Inflammatory macrophage treated with lipopolysaccharide for 1 hour (primary cell): ENCODE measurements around the gene TSPAN3.

ENCODE experiments used
- DNase-seq, 2 donors: peaks; one replicate each; pipeline ENCODE4 v3.0.0-alpha.2; 2020 to 2022

The TSPAN3 gene

GRCh38 chr15:77070495-77071304 is at the start of gene TSPAN3:
Gene TSPAN3, minus strand, starts transcription at chr15:77071109. Its CDS starts 155 bp downstream, at chr15:77070954.
- peak; percentile 87 to 91 for DNase-seq

- DNase-seq: no peak
Measured at GRCh38 chr15:77120576-77120975, 49.7 kb upstream of the TSPAN3 start.

GRCh38 chr15:77119446-77119845 is 48.5 kb upstream of the TSPAN3 start:
- no peak for DNase-seq

- peak; percentile 46 to 76 for DNase-seq
Measured at GRCh38 chr15:77118882-77119321, 48.0 kb upstream of the TSPAN3 start.

GRCh38 chr15:77115179-77115578 is 44.3 kb upstream of the TSPAN3 start:
- no peak for DNase-seq

- no peak for DNase-seq
Measured at GRCh38 chr15:77112838-77113504, 42.1 kb upstream of the TSPAN3 start.

GRCh38 chr15:77111789-77112188 is 40.9 kb upstream of the TSPAN3 start:
- no peak for DNase-seq

- DNase-seq: peak in 1 of 2 donors; percentile 31
Measured at GRCh38 chr15:77107531-77108355, 36.8 kb upstream of the TSPAN3 start.

GRCh38 chr15:77107068-77107467 is 36.2 kb upstream of the TSPAN3 start:
- DNase-seq: no peak

GRCh38 chr15:77104155-77104554 is 33.2 kb upstream of the TSPAN3 start:
- DNase-seq: no peak

- no peak for DNase-seq
Measured at GRCh38 chr15:77099741-77100463, 29.0 kb upstream of the TSPAN3 start.

GRCh38 chr15:77098572-77098971 is 27.7 kb upstream of the TSPAN3 start:
- no peak for DNase-seq

GRCh38 chr15:77097921-77098320 is 27.0 kb upstream of the TSPAN3 start:
- DNase-seq: no peak

GRCh38 chr15:77097248-77097721 is 26.4 kb upstream of the TSPAN3 start:
- no peak for DNase-seq

- DNase-seq: no peak
Measured at GRCh38 chr15:77096541-77096940, 25.6 kb upstream of the TSPAN3 start.

- DNase-seq: peak; percentile 12 to 54
Measured at GRCh38 chr15:77096138-77096537, 25.2 kb upstream of the TSPAN3 start.

- no peak for DNase-seq
Measured at GRCh38 chr15:77094397-77095030, 23.6 kb upstream of the TSPAN3 start.

- DNase-seq: peak; percentile 6 to 68
Measured at GRCh38 chr15:77093436-77093835, 22.5 kb upstream of the TSPAN3 start.

GRCh38 chr15:77091097-77091496 is 20.2 kb upstream of the TSPAN3 start:
- no peak for DNase-seq

- DNase-seq: no peak
Measured at GRCh38 chr15:77087213-77087612, 16.3 kb upstream of the TSPAN3 start.

GRCh38 chr15:77085297-77085696 is 14.4 kb upstream of the TSPAN3 start:
- peak; percentile 64 to 84 for DNase-seq

- DNase-seq: no peak
Measured at GRCh38 chr15:77084436-77084835, 13.5 kb upstream of the TSPAN3 start.
